ENCODE measurements around the gene PDE6H. TPM values are rescaled to one million over a fixed set of nuclear protein-coding genes. Genes with fewer than 3 reads are reported as not detected.
A peak's percentile ranks its signal among the peaks of the same experiment; 100 is the strongest.

PDE6H gene
- total and polyA plus RNA-seq, 2 donors (not counting 3 experiments of a cell fraction or from before 2014, with no cell fraction given), result not detected

DNA sequence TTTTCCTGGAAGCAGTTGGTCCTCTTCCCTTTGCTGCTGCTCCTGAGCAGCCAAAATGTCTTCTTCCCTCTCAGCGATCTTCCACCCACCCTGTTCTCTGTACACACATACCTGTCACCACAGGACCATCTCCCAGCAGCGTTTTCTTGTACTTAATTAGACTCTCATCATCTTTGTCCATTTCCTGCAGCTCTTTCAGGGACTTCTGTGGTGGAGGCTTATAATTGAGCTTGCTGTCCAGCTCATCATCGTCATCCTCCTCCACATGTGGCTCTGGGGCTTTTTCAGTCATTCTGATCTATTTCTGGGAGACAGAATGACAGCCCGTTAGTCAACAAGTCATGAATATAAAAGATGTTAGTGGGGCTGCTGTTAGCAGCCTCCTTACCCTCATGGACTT is 22.4 kb upstream of the PDE6H start:
- POLR2A ChIA-PET, result no interaction called here
- CTCF ChIA-PET, result no interaction called here
- no TSS peak for BruUV-seq (replicated peaks)
- H3K4me3 ChIP-seq (replicated peaks in 1 of 3; ENCODE audit: insufficient read depth in 1 of 3, low read depth in 1 of 3, low read length in 3 of 3), result no peak overlapping the region
- H3K4me2 ChIP-seq (ENCODE audit: insufficient read depth, low read length), result no peak overlapping the region
- DNase-seq (ENCODE audit: low read depth, low spot score) (no peak), FAIRE-seq (no peak)
- intact Hi-C loops (cut with micrococcal nuclease), result loop anchor here (10.0 kb wide), 1 partner anchor 696 kb away; no protein-coding TSS in a partner anchor
- H3K79me2 ChIP-seq (ENCODE audit: control insufficient read depth, insufficient read depth, low read length), result peaks cover 70% of the 10 kb centered on the region
- H3K4me1 ChIP-seq (ENCODE audit: control insufficient read depth, extremely low read depth, insufficient read depth, low read length), result peaks cover 82% of the 10 kb centered on the region
- H3K9me3 ChIP-seq (replicated peaks; ENCODE audit: control insufficient read depth, insufficient read depth, low read length), result no peaks in the 10 kb centered on the region
- peak overlapping the region; percentile 94 for H3K27ac ChIP-seq (ENCODE audit: insufficient read depth, low read depth, low read length)
- H3K9me1 ChIP-seq (replicated peaks; ENCODE audit: control insufficient read depth, extremely low read depth, insufficient read depth, low read length), result no peaks in the 10 kb centered on the region
- no peaks in the 10 kb centered on the region for H4K20me1 ChIP-seq (replicated peaks; ENCODE audit: control insufficient read depth, extremely low read depth, insufficient read depth, low read length)
- dilution Hi-C loops (cut with MboI; ENCODE audit: extremely low pct_ligation_motif_present, low sequenced_read_pairs), result loop anchor here (10.0 kb wide), 1 partner anchor 116 kb away; no protein-coding TSS in a partner anchor
- TF ChIP-seq FOS (IDR thresholded peaks at IDR 0.05; ENCODE audit: borderline replicate concordance, insufficient read depth, low read length) (no peak), JUN (IDR thresholded peaks at IDR 0.05; ENCODE audit: borderline replicate concordance, insufficient read depth, insufficient read length, low read depth) (no peak), MYC (IDR thresholded peaks at IDR 0.05; ENCODE audit: low read depth, low read length) (no peak), POLR2AphosphoS5 (IDR thresholded peaks at IDR 0.05; ENCODE audit: insufficient read depth, low read depth, low read length) (no peak), POLR2A (IDR thresholded peaks at IDR 0.05; ENCODE audit: low read depth, low read length) (no peak), EZH2 (IDR thresholded peaks at IDR 0.05; ENCODE audit: borderline replicate concordance, low read depth, low read length, severe bottlenecking) (no peak), GATA2 (IDR thresholded peaks at IDR 0.05; ENCODE audit: insufficient read depth, insufficient read length, low read depth, low read length) (no peak)
- TF ChIP-seq, protein P1, sequence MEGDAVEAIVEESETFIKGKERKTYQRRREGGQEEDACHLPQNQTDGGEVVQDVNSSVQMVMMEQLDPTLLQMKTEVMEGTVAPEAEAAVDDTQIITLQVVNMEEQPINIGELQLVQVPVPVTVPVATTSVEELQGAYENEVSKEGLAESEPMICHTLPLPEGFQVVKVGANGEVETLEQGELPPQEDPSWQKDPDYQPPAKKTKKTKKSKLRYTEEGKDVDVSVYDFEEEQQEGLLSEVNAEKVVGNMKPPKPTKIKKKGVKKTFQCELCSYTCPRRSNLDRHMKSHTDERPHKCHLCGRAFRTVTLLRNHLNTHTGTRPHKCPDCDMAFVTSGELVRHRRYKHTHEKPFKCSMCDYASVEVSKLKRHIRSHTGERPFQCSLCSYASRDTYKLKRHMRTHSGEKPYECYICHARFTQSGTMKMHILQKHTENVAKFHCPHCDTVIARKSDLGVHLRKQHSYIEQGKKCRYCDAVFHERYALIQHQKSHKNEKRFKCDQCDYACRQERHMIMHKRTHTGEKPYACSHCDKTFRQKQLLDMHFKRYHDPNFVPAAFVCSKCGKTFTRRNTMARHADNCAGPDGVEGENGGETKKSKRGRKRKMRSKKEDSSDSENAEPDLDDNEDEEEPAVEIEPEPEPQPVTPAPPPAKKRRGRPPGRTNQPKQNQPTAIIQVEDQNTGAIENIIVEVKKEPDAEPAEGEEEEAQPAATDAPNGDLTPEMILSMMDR (IDR thresholded peaks at IDR 0.05; ENCODE audit: extremely low read depth in 1 of 2, insufficient read depth in 1 of 2, low read depth in 1 of 2, low read length in 2 of 2), result no peak
- TF ChIP-seq, protein P2, sequence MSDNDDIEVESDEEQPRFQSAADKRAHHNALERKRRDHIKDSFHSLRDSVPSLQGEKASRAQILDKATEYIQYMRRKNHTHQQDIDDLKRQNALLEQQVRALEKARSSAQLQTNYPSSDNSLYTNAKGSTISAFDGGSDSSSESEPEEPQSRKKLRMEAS (IDR thresholded peaks at IDR 0.05; ENCODE audit: insufficient read depth, insufficient read length), result no peak
- no peaks in the 10 kb centered on the region for H3K27me3 ChIP-seq (ENCODE audit: control insufficient read depth in 2 of 2, insufficient read depth in 2 of 2, low read length in 2 of 2)
- peaks cover 13 to 32% of the 10 kb centered on the region in 2 experiments for H3K36me3 ChIP-seq (ENCODE audit: control insufficient read depth in 2 of 2, extremely low read depth in 1 of 2, insufficient read depth in 2 of 2, low read length in 2 of 2)
- H3K9ac ChIP-seq (replicated peaks; ENCODE audit: extremely low read depth, insufficient read depth, low read length), result no peak overlapping the region
- no peak overlapping the region for H2AFZ ChIP-seq (ENCODE audit: low read depth, low read length)
